Measurements from ENCODE around the gene STON2. TPM values are rescaled to one million over a fixed set of nuclear protein-coding genes. Genes with fewer than 3 reads are reported as not detected.

Gene STON2
- total RNA-seq, 2 experiments from 2014 or later, result 0.30 to 0.37 TPM

- H3K9me3 Mint-ChIP-seq, result no peaks in the 10 kb centered on the region
- H3K4me1 Mint-ChIP-seq, result no peaks in the 10 kb centered on the region
- H3K27me3 Mint-ChIP-seq, result no peaks in the 10 kb centered on the region
- no peak overlapping the region for H3K4me3 Mint-ChIP-seq
- no peak overlapping the region for H3K27ac Mint-ChIP-seq
- DNase-seq, result no peak
- H3K36me3 Mint-ChIP-seq, result no peaks in the 10 kb centered on the region
These were observed 85.5 kb downstream of the STON2 start for GRCh38 chr14:81314443-81315175.

GRCh38 chr14:81313775-81314429 is 86.2 kb downstream of the STON2 start:
- no peak overlapping the region for H3K4me3 Mint-ChIP-seq
- no peaks in the 10 kb centered on the region for H3K27me3 Mint-ChIP-seq
- no peaks in the 10 kb centered on the region for H3K9me3 Mint-ChIP-seq
- no peaks in the 10 kb centered on the region for H3K4me1 Mint-ChIP-seq
- DNase-seq, result no peak
- no peak overlapping the region for H3K27ac Mint-ChIP-seq
- no peaks in the 10 kb centered on the region for H3K36me3 Mint-ChIP-seq

GRCh38 chr14:81313200-81313599 is 86.9 kb downstream of the STON2 start:
- Mint-ChIP-seq H3K27ac (no peak overlapping the region), H3K27me3 (no peaks in the 10 kb centered on the region), H3K4me3 (no peak overlapping the region), H3K4me1 (no peaks in the 10 kb centered on the region), H3K9me3 (no peaks in the 10 kb centered on the region), H3K36me3 (no peaks in the 10 kb centered on the region)
- DNase-seq, result no peak

GRCh38 chr14:81312289-81312876 is 87.7 kb downstream of the STON2 start:
- Mint-ChIP-seq H3K4me1 (no peaks in the 10 kb centered on the region), H3K27ac (no peak overlapping the region), H3K4me3 (no peak overlapping the region), H3K36me3 (no peaks in the 10 kb centered on the region), H3K9me3 (no peaks in the 10 kb centered on the region), H3K27me3 (no peaks in the 10 kb centered on the region)
- DNase-seq, result no peak

- H3K4me1 Mint-ChIP-seq, result no peaks in the 10 kb centered on the region
- no peak overlapping the region for H3K4me3 Mint-ChIP-seq
- no peak for DNase-seq
- H3K27me3 Mint-ChIP-seq, result no peaks in the 10 kb centered on the region
- no peaks in the 10 kb centered on the region for H3K36me3 Mint-ChIP-seq
- H3K9me3 Mint-ChIP-seq, result no peaks in the 10 kb centered on the region
- no peak overlapping the region for H3K27ac Mint-ChIP-seq
These were observed 88.3 kb downstream of the STON2 start for GRCh38 chr14:81311778-81312177.

GRCh38 chr14:81311141-81311540 is 89.0 kb downstream of the STON2 start:
- Mint-ChIP-seq H3K4me3 (no peak overlapping the region), H3K27me3 (no peaks in the 10 kb centered on the region), H3K36me3 (no peaks in the 10 kb centered on the region), H3K9me3 (no peaks in the 10 kb centered on the region), H3K27ac (no peak overlapping the region), H3K4me1 (no peaks in the 10 kb centered on the region)
- no peak for DNase-seq

GRCh38 chr14:81310606-81311005 is 89.5 kb downstream of the STON2 start:
- Mint-ChIP-seq H3K36me3 (no peaks in the 10 kb centered on the region), H3K4me3 (no peak overlapping the region), H3K9me3 (no peaks in the 10 kb centered on the region), H3K27ac (no peak overlapping the region), H3K27me3 (no peaks in the 10 kb centered on the region), H3K4me1 (no peaks in the 10 kb centered on the region)
- no peak for DNase-seq

- Mint-ChIP-seq H3K4me1 (no peaks in the 10 kb centered on the region), H3K4me3 (no peak overlapping the region), H3K27me3 (no peaks in the 10 kb centered on the region), H3K9me3 (no peaks in the 10 kb centered on the region), H3K27ac (no peak overlapping the region), H3K36me3 (no peaks in the 10 kb centered on the region)
- DNase-seq, result no peak
These were observed 90.6 kb downstream of the STON2 start for GRCh38 chr14:81309511-81309910.

- no peak overlapping the region for H3K27ac Mint-ChIP-seq
- H3K9me3 Mint-ChIP-seq, result no peaks in the 10 kb centered on the region
- H3K27me3 Mint-ChIP-seq, result no peaks in the 10 kb centered on the region
- peaks cover 5% of the 10 kb centered on the region for H3K4me1 Mint-ChIP-seq
- H3K36me3 Mint-ChIP-seq, result no peaks in the 10 kb centered on the region
- DNase-seq, result no peak
- H3K4me3 Mint-ChIP-seq, result no peak overlapping the region
These were observed 94.4 kb downstream of the STON2 start for GRCh38 chr14:81305743-81306142.

GRCh38 chr14:81305065-81305464 is 95.1 kb downstream of the STON2 start:
- no peak overlapping the region for H3K4me3 Mint-ChIP-seq
- DNase-seq, result no peak
- peaks cover 5% of the 10 kb centered on the region for H3K4me1 Mint-ChIP-seq
- no peaks in the 10 kb centered on the region for H3K27me3 Mint-ChIP-seq
- H3K9me3 Mint-ChIP-seq, result no peaks in the 10 kb centered on the region
- H3K36me3 Mint-ChIP-seq, result no peaks in the 10 kb centered on the region
- no peak overlapping the region for H3K27ac Mint-ChIP-seq

GRCh38 chr14:81303258-81303935 is 96.7 kb downstream of the STON2 start:
- H3K9me3 Mint-ChIP-seq, result no peaks in the 10 kb centered on the region
- DNase-seq, result peak; percentile 59
- H3K4me1 Mint-ChIP-seq, result peaks cover 5% of the 10 kb centered on the region
- no peak overlapping the region for H3K4me3 Mint-ChIP-seq
- no peaks in the 10 kb centered on the region for H3K27me3 Mint-ChIP-seq
- H3K27ac Mint-ChIP-seq, result no peak overlapping the region
- H3K36me3 Mint-ChIP-seq, result no peaks in the 10 kb centered on the region

GRCh38 chr14:81302638-81303037 is 97.5 kb downstream of the STON2 start:
- Mint-ChIP-seq H3K9me3 (no peaks in the 10 kb centered on the region), H3K36me3 (no peaks in the 10 kb centered on the region), H3K27ac (no peak overlapping the region), H3K27me3 (no peaks in the 10 kb centered on the region), H3K4me1 (peaks cover 5% of the 10 kb centered on the region), H3K4me3 (no peak overlapping the region)
- DNase-seq, result no peak

- no peak overlapping the region for H3K4me3 Mint-ChIP-seq
- H3K36me3 Mint-ChIP-seq, result no peaks in the 10 kb centered on the region
- H3K4me1 Mint-ChIP-seq, result peaks cover 5% of the 10 kb centered on the region
- H3K9me3 Mint-ChIP-seq, result no peaks in the 10 kb centered on the region
- no peak for DNase-seq
- H3K27me3 Mint-ChIP-seq, result no peaks in the 10 kb centered on the region
- no peak overlapping the region for H3K27ac Mint-ChIP-seq
These were observed 98.3 kb downstream of the STON2 start for GRCh38 chr14:81301813-81302212.

- no peak for DNase-seq
- Mint-ChIP-seq H3K27me3 (no peaks in the 10 kb centered on the region), H3K36me3 (no peaks in the 10 kb centered on the region), H3K4me1 (peaks cover 5% of the 10 kb centered on the region), H3K9me3 (no peaks in the 10 kb centered on the region), H3K27ac (no peak overlapping the region), H3K4me3 (no peak overlapping the region)
These were observed 98.8 kb downstream of the STON2 start for GRCh38 chr14:81301371-81301770.

- no peak for DNase-seq
- Mint-ChIP-seq H3K4me3 (no peak overlapping the region), H3K9me3 (no peaks in the 10 kb centered on the region), H3K36me3 (no peaks in the 10 kb centered on the region), H3K27me3 (no peaks in the 10 kb centered on the region), H3K27ac (no peak overlapping the region), H3K4me1 (peaks cover 5% of the 10 kb centered on the region)
These were observed 101.2 kb downstream of the STON2 start for GRCh38 chr14:81298911-81299310.
